HEK293 (cell line): ENCODE measurements around the gene SORL1.

Experiments
- CTCF ChIA-PET: fragments of 350-600 bp; formaldehyde crosslinking; extraction: SDS; loops from one replicate; lab custom pipeline; 2021; ENCODE audit warnings: antibody characterized with exemption; lab: Yijun Ruan, JAX
- POLR2A ChIA-PET: fragments of 300-600 bp; formaldehyde crosslinking; extraction: SDS; loops from one replicate; lab custom pipeline; 2020; ENCODE audit warnings: antibody characterized with exemption, inconsistent platforms; lab: Yijun Ruan, JAX
- H3K27ac ChIP-seq: fragments of 200-500 bp; sonication (Bioruptor generic); 2 replicates; pipeline ENCODE4 v1.5.1; 2014; ENCODE audit warnings: low read depth, low read length, control low read depth, inconsistent platforms; ENCODE audit errors: extremely low read depth
- H3K36me3 ChIP-seq, 2 experiments: fragments of 200-500 bp in 1 of 2; sonication (Bioruptor generic) in 1 of 2; 1 replicate in 1 of 2; 2 replicates in 1 of 2; pipeline ENCODE4 v1.5.1; 2014 to 2017; ENCODE audit warnings: inconsistent platforms in 2 of 2, low read length in 2 of 2; ENCODE audit not compliant: control insufficient read depth in 2 of 2, insufficient read depth in 1 of 2
- H3K4me1 ChIP-seq: fragments of 200-500 bp; sonication (Bioruptor generic); 2 replicates; pipeline ENCODE4 v1.5.1; 2014; ENCODE audit warnings: mild to moderate bottlenecking, low read length, inconsistent platforms; ENCODE audit not compliant: control insufficient read depth, insufficient read depth
- H3K4me3 ChIP-seq: 2 replicates; pipeline ENCODE4 v1.5.1; 2011; ENCODE audit warnings: low read depth, mild to moderate bottlenecking, control low read depth, low read length, moderate library complexity
- H3K9me3 ChIP-seq: fragments of 200-500 bp; sonication (Bioruptor generic); 2 replicates; pipeline ENCODE4 v1.5.1; 2014; ENCODE audit warnings: low read depth, low read length, inconsistent platforms; ENCODE audit not compliant: control insufficient read depth, insufficient read depth
- BCL11B ChIP-seq: fragments of 450-650 bp; formaldehyde crosslinking; IDR thresholded peaks from 2 replicates; pipeline ENCODE4 v1.5.1; 2016; ENCODE audit warnings: low read depth, missing biosample characterization, missing genetic modification characterization
- GLI2 ChIP-seq: fragments of 450-650 bp; formaldehyde crosslinking; IDR thresholded peaks from 2 replicates; pipeline ENCODE4; 2017; ENCODE audit warnings: missing biosample characterization, missing genetic modification characterization, low read depth, borderline replicate concordance
- KLF10 ChIP-seq: fragments of 450-650 bp; IDR thresholded peaks from 2 replicates; pipeline ENCODE4 v1.5.1; 2018; ENCODE audit warnings: missing biosample characterization, mild to moderate bottlenecking, missing genetic modification characterization
- ZNF121 ChIP-seq: fragments of 450-650 bp; formaldehyde crosslinking; IDR thresholded peaks from 2 replicates; pipeline ENCODE4 v1.5.1; 2016; ENCODE audit warnings: missing biosample characterization, missing genetic modification characterization
- ZNF157 ChIP-seq: fragments of 450-650 bp; formaldehyde crosslinking; IDR thresholded peaks from 2 replicates; pipeline ENCODE4 v1.5.1; 2016; ENCODE audit warnings: missing biosample characterization, missing genetic modification characterization
- ZNF184 ChIP-seq: fragments of 450-650 bp; IDR thresholded peaks from 2 replicates; pipeline ENCODE4 v1.5.1; 2018; ENCODE audit warnings: missing biosample characterization, mild to moderate bottlenecking, missing genetic modification characterization
- ZNF292 ChIP-seq: fragments of 450-650 bp; formaldehyde crosslinking; IDR thresholded peaks from 2 replicates; pipeline ENCODE4 v1.5.1; 2016; ENCODE audit warnings: low read depth, missing biosample characterization, missing genetic modification characterization, borderline replicate concordance
- ZNF426 ChIP-seq: fragments of 450-650 bp; formaldehyde crosslinking; IDR thresholded peaks from 2 replicates; pipeline ENCODE4 v1.5.1; 2017; ENCODE audit warnings: missing biosample characterization, missing genetic modification characterization, mild to moderate bottlenecking, inconsistent platforms, moderate library complexity
- ZNF514 ChIP-seq: fragments of 450-650 bp; formaldehyde crosslinking; IDR thresholded peaks from 2 replicates; pipeline ENCODE4 v1.5.1; 2016; ENCODE audit warnings: missing biosample characterization, missing genetic modification characterization
- ZNF623 ChIP-seq: fragments of 450-650 bp; formaldehyde crosslinking; IDR thresholded peaks from 2 replicates; pipeline ENCODE4 v1.5.1; 2016; ENCODE audit warnings: missing biosample characterization, missing genetic modification characterization
- ZNF664 ChIP-seq: fragments of 450-650 bp; formaldehyde crosslinking; IDR thresholded peaks from 2 replicates; pipeline ENCODE4 v1.5.1; 2016; ENCODE audit warnings: missing biosample characterization, missing genetic modification characterization
- ZNF670 ChIP-seq: fragments of 450-650 bp; formaldehyde crosslinking; IDR thresholded peaks from 2 replicates; pipeline ENCODE4 v1.5.1; 2016; ENCODE audit warnings: missing biosample characterization, missing genetic modification characterization, low read depth
- ZNF785 ChIP-seq: fragments of 450-650 bp; formaldehyde crosslinking; IDR thresholded peaks from 2 replicates; pipeline ENCODE4 v1.5.1; 2016; ENCODE audit warnings: missing biosample characterization, missing genetic modification characterization
- TF ChIP-seq, protein P1 (sequence below): fragments of 450-650 bp; formaldehyde crosslinking; IDR thresholded peaks from 2 replicates; pipeline ENCODE4 v1.5.1; 2016; ENCODE audit warnings: missing biosample characterization, missing genetic modification characterization
- TF ChIP-seq, protein P2 (sequence below): fragments of 450-650 bp; formaldehyde crosslinking; IDR thresholded peaks from 2 replicates; pipeline ENCODE4 v1.5.1; 2016; ENCODE audit warnings: missing biosample characterization, missing genetic modification characterization
- TF ChIP-seq, protein P3 (sequence below): fragments of 450-650 bp; formaldehyde crosslinking; IDR thresholded peaks from 2 replicates; pipeline ENCODE4 v1.5.1; 2017; ENCODE audit warnings: missing biosample characterization, missing genetic modification characterization
- TF ChIP-seq, protein P4 (sequence below): fragments of 450-650 bp; formaldehyde crosslinking; IDR thresholded peaks from 2 replicates; pipeline ENCODE4 v1.5.0; 2017; ENCODE audit warnings: missing biosample characterization, missing genetic modification characterization, borderline replicate concordance

SORL1 gene

DNA sequence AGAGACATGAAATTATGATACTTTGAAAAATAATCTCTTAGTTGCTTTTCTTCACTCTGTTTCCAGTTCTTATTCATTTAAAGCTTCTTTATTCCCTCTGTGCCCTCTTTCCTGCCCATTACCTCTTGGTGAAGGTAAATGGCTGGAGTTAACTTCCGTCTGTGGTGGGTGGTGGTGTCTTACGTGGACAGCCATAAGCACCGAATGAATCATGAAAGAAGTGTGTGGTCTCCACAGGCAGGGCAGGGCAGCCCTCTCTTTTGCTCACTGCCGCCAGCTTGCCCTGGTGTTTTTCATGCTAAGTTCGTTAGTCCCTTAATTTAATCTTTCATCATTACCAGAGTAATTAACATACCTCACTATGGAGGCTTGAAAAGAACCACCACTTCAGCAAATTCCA, 99.3 kb downstream of the SORL1 start (continued):
- TF ChIP-seq, protein P1, sequence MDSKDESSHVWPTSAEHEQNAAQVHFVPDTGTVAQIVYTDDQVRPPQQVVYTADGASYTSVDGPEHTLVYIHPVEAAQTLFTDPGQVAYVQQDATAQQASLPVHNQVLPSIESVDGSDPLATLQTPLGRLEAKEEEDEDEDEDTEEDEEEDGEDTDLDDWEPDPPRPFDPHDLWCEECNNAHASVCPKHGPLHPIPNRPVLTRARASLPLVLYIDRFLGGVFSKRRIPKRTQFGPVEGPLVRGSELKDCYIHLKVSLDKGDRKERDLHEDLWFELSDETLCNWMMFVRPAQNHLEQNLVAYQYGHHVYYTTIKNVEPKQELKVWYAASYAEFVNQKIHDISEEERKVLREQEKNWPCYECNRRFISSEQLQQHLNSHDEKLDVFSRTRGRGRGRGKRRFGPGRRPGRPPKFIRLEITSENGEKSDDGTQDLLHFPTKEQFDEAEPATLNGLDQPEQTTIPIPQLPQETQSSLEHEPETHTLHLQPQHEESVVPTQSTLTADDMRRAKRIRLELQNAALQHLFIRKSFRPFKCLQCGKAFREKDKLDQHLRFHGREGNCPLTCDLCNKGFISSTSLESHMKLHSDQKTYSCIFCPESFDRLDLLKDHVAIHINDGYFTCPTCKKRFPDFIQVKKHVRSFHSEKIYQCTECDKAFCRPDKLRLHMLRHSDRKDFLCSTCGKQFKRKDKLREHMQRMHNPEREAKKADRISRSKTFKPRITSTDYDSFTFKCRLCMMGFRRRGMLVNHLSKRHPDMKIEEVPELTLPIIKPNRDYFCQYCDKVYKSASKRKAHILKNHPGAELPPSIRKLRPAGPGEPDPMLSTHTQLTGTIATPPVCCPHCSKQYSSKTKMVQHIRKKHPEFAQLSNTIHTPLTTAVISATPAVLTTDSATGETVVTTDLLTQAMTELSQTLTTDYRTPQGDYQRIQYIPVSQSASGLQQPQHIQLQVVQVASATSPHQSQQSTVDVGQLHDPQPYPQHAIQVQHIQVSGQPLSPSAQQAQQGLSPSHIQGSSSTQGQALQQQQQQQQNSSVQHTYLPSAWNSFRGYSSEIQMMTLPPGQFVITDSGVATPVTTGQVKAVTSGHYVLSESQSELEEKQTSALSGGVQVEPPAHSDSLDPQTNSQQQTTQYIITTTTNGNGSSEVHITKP = no peak

DNA sequence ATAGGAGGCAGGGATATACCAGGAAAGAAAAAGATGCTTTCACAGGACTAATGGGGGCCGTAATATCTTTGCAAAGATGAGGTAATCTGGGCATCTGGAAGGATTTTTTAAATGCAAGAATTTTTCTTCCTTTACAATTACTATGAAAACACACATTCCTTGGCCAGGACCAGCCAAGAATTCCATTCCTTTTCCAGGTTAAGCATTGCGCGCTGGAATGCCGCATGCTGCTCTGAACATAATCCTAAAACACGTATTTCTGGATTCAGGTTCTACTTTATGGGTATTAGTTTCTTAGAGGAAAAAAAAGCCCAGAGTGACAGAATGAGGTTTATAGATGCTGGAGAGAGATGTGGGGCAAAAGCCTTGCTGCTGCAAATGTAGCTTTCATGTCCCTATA, 100.0 kb downstream of the SORL1 start:
- H3K36me3 ChIP-seq = no peaks in the 10 kb centered on the region
- no peak overlapping the region for H3K4me3 ChIP-seq
- POLR2A ChIA-PET = no interaction called here
- TF ChIP-seq GLI2 = no peak
- TF ChIP-seq, all 188 proteins: peak for 0
- H3K27ac ChIP-seq = no peak overlapping the region
- CTCF ChIA-PET = interaction anchor here (0.6 kb wide), 1 partner anchor 142 kb away, joined by 6 read pairs; no protein-coding TSS in a partner anchor
- no peaks in the 10 kb centered on the region for H3K9me3 ChIP-seq
- no peaks in the 10 kb centered on the region for H3K4me1 ChIP-seq

DNA sequence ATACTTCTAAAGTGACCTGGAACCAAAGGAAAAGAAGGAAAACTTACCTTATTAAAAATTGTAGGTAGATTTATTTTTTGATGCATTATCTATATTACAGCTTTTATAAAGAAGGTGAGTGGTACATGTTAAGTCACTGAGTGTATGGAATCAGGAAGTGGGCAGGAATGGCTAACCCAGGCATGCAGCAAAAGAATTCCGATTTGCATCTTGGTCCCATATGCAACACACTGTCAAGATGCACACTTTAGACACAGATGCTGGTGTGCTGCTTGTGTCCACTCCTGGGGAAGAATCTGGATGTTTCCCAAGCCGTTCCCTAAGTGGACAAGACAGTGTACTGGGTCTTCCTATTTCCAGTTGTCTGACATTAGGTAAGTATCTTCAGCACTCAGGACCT, 100.5 kb downstream of the SORL1 start:
- Histone ChIP-seq H3K4me1 (no peaks in the 10 kb centered on the region), H3K9me3 (no peaks in the 10 kb centered on the region), H3K4me3 (no peak overlapping the region), H3K36me3 (no peaks in the 10 kb centered on the region), H3K27ac (no peak overlapping the region)
- TF ChIP-seq, protein P2, sequence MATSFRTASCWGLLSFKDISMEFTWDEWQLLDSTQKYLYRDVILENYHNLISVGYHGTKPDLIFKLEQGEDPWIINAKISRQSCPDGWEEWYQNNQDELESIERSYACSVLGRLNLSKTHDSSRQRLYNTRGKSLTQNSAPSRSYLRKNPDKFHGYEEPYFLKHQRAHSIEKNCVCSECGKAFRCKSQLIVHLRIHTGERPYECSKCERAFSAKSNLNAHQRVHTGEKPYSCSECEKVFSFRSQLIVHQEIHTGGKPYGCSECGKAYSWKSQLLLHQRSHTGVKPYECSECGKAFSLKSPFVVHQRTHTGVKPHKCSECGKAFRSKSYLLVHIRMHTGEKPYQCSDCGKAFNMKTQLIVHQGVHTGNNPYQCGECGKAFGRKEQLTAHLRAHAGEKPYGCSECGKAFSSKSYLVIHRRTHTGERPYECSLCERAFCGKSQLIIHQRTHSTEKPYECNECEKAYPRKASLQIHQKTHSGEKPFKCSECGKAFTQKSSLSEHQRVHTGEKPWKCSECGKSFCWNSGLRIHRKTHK (tag by site-specific recombination) = no peak
- TF ChIP-seq ZNF785 (tag by site-specific recombination) (no peak), ZNF292 (tag by site-specific recombination) (no peak), BCL11B (no peak), ZNF623 (tag by site-specific recombination) (no peak), ZNF670 (no peak), ZNF514 (tag by site-specific recombination) (no peak), ZNF664 (tag by site-specific recombination) (no peak), ZNF184 (tag by site-specific recombination) (no peak), ZNF157 (tag by site-specific recombination) (no peak), ZNF121 (no peak), KLF10 (tag by site-specific recombination) (no peak), ZNF426 (tag by site-specific recombination) (no peak)
- TF ChIP-seq, protein P3, sequence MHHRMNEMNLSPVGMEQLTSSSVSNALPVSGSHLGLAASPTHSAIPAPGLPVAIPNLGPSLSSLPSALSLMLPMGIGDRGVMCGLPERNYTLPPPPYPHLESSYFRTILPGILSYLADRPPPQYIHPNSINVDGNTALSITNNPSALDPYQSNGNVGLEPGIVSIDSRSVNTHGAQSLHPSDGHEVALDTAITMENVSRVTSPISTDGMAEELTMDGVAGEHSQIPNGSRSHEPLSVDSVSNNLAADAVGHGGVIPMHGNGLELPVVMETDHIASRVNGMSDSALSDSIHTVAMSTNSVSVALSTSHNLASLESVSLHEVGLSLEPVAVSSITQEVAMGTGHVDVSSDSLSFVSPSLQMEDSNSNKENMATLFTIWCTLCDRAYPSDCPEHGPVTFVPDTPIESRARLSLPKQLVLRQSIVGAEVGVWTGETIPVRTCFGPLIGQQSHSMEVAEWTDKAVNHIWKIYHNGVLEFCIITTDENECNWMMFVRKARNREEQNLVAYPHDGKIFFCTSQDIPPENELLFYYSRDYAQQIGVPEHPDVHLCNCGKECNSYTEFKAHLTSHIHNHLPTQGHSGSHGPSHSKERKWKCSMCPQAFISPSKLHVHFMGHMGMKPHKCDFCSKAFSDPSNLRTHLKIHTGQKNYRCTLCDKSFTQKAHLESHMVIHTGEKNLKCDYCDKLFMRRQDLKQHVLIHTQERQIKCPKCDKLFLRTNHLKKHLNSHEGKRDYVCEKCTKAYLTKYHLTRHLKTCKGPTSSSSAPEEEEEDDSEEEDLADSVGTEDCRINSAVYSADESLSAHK (tag by site-specific recombination) = no peak
- TF ChIP-seq, protein P4, sequence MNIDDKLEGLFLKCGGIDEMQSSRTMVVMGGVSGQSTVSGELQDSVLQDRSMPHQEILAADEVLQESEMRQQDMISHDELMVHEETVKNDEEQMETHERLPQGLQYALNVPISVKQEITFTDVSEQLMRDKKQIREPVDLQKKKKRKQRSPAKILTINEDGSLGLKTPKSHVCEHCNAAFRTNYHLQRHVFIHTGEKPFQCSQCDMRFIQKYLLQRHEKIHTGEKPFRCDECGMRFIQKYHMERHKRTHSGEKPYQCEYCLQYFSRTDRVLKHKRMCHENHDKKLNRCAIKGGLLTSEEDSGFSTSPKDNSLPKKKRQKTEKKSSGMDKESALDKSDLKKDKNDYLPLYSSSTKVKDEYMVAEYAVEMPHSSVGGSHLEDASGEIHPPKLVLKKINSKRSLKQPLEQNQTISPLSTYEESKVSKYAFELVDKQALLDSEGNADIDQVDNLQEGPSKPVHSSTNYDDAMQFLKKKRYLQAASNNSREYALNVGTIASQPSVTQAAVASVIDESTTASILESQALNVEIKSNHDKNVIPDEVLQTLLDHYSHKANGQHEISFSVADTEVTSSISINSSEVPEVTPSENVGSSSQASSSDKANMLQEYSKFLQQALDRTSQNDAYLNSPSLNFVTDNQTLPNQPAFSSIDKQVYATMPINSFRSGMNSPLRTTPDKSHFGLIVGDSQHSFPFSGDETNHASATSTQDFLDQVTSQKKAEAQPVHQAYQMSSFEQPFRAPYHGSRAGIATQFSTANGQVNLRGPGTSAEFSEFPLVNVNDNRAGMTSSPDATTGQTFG = no peak
- POLR2A ChIA-PET = no interaction called here
- CTCF ChIA-PET = no interaction called here
